ENCODE measurements around the gene DFFA.

DFFA gene, protein sequence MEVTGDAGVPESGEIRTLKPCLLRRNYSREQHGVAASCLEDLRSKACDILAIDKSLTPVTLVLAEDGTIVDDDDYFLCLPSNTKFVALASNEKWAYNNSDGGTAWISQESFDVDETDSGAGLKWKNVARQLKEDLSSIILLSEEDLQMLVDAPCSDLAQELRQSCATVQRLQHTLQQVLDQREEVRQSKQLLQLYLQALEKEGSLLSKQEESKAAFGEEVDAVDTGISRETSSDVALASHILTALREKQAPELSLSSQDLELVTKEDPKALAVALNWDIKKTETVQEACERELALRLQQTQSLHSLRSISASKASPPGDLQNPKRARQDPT

GRCh38 chr1:10472220-10473144, at the start of gene DFFA:
DFFA (minus strand) TSS chr1:10472529; CDS start chr1:10472458, 71 bp downstream.
- peak; percentile 95 for DNase-seq (ENCODE audit: low spot score)

DNA sequence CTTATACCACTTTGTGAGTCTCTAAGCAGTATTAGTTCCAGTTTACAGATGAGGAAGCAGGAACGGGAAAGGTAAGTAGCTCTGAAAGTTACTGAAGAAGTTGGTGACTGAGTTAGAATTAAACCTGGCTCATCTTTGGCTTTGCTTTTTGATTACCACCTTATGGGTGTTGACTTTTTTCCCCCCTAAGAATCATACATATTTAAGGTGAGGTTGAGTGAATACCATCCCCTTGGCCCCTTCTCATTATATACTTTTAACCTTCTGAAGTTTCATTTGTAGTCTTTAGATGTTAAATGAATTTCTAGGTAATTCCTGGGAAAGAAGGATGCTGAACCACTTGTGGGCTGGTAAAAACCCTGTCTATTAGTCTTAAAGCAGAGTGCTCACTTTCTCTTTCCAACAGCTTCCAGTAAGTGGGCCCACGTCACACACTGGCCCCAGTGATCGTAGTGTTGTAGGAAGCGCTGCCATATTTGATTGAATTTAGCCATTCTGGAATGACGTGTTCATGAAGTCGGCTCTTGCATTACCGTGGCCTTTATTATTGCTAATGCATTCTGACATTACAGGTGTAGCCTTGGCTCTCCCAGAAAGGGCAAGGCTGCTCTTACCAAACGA, 49.3 kb upstream of the DFFA start:
- DNase-seq (ENCODE audit: low spot score), result no peak

- no peak for DNase-seq (ENCODE audit: low spot score)
Measured at GRCh38 chr1:10520952-10521351, 48.6 kb upstream of the DFFA start.

- no peak for DNase-seq (ENCODE audit: low spot score)
Measured at GRCh38 chr1:10520497-10520896, 48.2 kb upstream of the DFFA start.

- no peak for DNase-seq (ENCODE audit: low spot score)
Measured at GRCh38 chr1:10519016-10519417, 46.7 kb upstream of the DFFA start.

GRCh38 chr1:10517677-10517982, 45.3 kb upstream of the DFFA start:
- DNase-seq (ENCODE audit: low spot score), result no peak

GRCh38 chr1:10516925-10517676, 44.8 kb upstream of the DFFA start:
- no peak for DNase-seq (ENCODE audit: low spot score)

- no peak for DNase-seq (ENCODE audit: low spot score)
Measured at GRCh38 chr1:10515976-10516750, 43.8 kb upstream of the DFFA start.

- no peak for DNase-seq (ENCODE audit: low spot score)
Measured at GRCh38 chr1:10515301-10515975, 43.1 kb upstream of the DFFA start.

DNA sequence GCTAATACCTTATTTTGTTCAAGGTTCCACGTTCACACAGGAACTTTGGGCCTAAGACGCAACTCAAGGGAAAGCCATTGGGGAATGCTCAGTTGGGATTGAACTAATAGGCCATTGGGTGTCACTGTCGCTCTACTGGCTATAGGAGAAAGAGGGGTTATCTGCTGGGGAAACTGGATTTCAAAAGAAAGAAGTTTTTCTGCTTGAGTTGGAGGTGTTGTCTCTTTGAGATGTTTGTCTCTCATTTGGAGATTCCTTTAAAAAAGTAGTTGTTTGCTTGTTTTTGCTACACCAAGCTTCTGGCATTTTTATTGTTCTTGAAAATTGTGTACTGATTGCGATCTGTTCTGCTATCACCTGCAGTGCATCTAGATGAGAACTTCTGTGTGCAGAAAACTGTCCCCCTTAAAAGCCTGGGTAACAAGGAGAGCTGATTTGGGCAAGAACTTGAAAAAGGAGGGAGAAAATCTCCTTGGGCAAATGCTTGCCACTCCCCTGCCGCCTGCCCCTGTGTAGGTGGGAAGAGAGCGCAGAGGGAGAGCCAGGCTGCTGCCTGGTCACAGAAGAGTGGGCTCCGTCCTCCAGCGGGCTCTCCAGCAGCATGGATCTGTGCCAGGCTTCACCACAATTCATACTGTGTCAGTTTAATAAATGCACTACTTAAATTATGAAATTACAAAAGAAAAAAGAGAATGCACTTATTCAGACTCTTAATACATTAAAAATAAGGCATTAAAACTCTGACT, 42.3 kb upstream of the DFFA start:
- DNase-seq (ENCODE audit: low spot score), result no peak

DNA sequence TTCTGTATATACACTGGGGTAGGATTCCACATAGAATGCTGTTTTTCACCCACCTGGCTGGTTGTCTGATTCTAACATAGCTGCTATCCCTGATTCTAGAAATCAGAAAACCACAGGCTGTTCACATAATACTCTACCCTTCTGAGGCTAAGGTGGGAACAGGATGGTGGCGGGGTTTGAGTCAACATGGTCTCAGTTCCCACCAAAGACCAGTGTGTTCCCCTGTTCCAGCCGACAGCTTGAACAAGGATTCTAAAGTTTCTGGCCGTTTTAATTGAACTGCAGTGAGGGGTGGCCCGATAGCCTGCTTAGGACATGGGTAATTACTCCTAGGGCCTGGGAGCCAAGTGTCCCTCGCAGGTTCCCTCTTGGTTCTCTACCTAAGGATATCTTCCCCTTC, 40.9 kb upstream of the DFFA start:
- no peak for DNase-seq (ENCODE audit: low spot score)

DNA sequence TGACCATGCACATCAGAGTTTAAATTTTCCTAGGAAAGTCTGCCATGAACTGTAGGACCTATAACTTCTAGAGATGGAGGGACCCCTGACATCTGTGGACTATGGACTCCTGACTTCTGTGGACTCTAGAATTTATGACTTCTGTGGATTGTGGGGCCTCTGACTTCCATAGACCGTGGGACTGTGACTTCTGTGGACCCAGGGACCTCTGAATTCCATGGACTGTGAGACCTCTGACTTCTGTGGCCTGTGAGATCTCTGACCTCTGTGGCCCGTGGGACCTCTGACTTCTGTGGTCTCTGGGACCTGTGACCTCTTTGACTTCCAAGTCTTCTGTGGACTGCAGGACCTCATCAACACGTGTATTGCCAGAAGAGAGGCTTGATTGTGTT, 39.2 kb upstream of the DFFA start:
- no peak for DNase-seq (ENCODE audit: low spot score)

DNA sequence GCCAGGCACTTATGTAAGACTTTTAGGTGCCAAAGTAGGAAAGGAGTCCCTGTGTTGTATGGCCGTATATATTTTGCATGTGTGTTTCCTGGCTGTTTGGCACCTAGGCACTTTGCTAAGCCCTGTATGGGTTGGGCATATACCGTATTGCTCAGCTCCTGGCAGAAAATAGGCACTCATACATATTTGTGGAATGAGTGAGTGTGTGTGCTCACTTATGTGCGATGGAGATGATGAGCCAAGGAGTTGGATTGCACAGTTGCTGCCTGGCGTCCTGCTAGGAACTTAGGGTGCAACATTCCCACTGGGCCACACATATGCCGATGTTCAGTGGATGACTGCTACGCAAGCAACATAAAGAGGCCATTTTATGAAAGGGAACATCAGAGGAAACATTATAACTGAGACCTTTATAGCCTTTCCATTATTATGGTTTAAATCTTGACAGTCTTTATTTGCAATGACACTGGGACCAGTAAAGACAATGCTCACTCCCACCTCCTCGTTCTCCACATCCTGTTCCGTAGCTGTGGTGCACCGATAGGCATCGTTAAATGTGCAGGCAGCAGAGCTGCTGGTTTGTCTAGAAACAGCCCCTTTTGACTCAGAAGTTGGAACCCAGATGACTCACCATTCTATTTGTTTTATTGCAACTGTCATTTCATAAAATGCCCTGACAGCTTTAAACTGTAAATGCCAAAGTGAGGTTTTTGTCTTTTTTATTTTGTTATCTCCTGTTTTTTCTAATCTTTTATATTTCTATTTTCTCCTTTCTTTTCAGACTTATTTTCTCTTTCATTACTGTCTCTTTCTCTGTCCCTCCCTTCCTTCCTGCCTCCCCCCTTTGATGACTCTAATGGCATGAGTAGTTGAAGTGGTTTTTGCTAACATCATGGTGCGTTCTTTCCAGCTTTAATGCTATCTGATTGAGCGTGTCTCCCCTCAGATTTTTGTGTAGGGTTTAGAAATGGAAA, 38.5 kb upstream of the DFFA start:
- peak; percentile 86 for DNase-seq (ENCODE audit: low spot score)

GRCh38 chr1:10509809-10510509, 37.6 kb upstream of the DFFA start:
- no peak for DNase-seq (ENCODE audit: low spot score)

DNA sequence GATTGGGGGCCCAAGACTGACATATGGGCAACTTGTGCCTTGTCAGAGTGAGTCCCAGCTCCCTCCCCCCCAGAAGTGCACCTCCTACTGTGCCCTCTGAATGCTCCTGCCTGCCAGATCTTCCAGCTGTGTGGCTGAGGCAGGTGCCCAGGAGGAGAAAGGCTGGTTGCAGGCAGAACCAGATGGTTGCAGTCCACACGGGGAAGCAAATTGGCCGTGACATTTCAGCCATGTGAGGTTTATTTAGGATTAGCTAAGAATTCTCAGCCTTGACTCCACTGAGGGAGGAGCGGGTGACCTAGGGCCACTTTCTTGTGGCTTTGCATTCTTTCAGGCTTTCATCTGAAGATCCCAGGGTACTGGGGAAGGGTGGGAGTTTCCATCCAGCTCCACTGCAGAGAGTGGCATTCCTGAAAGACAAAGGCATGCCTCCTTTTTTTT, 36.2 kb upstream of the DFFA start:
- DNase-seq (ENCODE audit: low spot score), result no peak

DNA sequence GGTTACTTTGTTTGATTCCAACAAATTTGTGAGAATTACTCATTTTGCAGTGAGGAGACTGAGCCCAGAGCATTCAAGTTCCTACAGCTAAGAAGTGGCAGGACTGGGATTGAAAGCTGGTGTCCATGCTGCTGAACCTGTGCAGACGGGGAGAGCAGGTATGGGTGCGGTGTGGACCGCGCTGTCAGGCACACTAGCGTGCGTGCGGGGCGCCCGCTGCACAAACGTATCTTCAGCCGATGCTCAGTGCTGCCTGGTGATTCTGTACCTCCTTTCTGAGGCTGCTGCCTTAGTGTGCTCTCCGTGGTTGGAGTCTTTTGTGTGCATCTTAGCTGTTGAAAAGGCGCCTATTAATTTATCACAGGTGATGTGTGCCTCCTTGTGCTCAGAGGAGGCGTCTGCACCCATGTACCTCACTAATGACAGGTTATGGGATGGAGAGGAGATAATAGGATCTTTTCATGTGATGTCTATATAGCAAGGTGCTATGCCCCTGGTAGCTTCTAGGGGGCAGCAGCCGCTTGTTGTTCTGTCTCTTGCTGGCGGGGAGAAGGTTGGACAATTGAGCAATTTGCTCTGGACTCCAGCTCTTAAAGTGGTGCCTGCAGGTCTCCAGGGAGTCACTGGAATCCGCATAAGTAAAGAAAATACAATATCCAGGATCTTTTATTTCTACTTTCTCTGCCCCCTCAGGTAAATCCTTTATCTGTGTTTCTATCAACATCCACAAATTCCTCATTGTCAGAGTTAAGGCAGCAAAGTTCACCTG, 35.0 kb upstream of the DFFA start:
- peak; percentile 73 for DNase-seq (ENCODE audit: low spot score)

DNA sequence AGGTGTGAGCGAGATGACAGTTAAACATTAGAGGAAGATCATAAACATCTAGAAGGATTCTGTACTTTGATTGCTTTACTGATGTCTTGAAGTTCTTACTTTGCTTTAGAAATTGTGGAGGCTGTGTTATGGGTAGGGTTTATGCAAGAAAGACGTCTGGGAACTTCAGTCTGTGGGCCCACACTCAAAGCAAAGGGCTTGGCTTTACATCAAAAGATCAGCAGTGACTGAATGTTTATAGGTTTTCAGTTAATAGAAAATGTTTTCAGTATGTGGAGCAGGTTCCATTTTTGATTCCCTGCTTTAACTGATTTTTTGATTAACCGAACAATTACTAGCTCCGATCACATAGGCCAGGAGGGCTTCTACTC, 34.3 kb upstream of the DFFA start:
- no peak for DNase-seq (ENCODE audit: low spot score)

Data from kidney capillary endothelial cell (primary cell).